K562 (cell line): Measurements from ENCODE around the gene CCSAP. TPM values are rescaled to one million over a fixed set of nuclear protein-coding genes. Genes with fewer than 3 reads are reported as not detected.
A peak's percentile ranks its signal among the peaks of the same experiment; 100 is the strongest.

Experiments
- ATAC-seq: fragments of 200-7000 bp; cut with Tn5 transposase; 3 replicates; pipeline ENCODE4 v1.9.1; 2020; ENCODE audit warnings: moderate library complexity
- BruUV-seq: library from RNA; stranded (reverse); fragments of 400-500 nt; replicated peaks from 2 replicates; lab custom pipeline; 2021; lab: Mats Ljungman, UMichigan
- CTCF ChIA-PET: fragments of 300-600 bp; formaldehyde crosslinking; extraction: SDS; loops from one replicate; lab custom pipeline; 2021; ENCODE audit warnings: low intra/inter-chr PET ratio; lab: Yijun Ruan, JAX
- POLR2A ChIA-PET: fragments of 300-600, 350-650 bp; sonication (Branson Sonifier 250); formaldehyde crosslinking; extraction: SDS; loops from one replicate; lab custom pipeline; 2021; ENCODE audit warnings: antibody characterized with exemption, inconsistent platforms; lab: Yijun Ruan, JAX
- DNase-seq, 4 experiments: peaks; one replicate each; pipeline versions ENCODE4 v3.0.0 to v3.0.0-alpha.2; 2011 to 2018; ENCODE audit warnings: low spot score in 3 of 4, mixed read lengths in 3 of 4; ENCODE audit errors: extremely low read depth in 1 of 4
- FAIRE-seq: peaks from 2 replicates; lab custom pipeline; 2011; peaks lifted over from hg19 to GRCh38; lab: Jason Lieb, UNC
- H2AFZ ChIP-seq: 2 replicates; pipeline ENCODE4 v1.6.0; 2011; ENCODE audit warnings: low read depth, low read length, control low read depth, inconsistent platforms
- H3K27ac ChIP-seq: fragments of 200-600 bp; 3 replicates; pipeline ENCODE4 v1.8.0; 2011; ENCODE audit warnings: low read depth, mild to moderate bottlenecking, control low read depth, inconsistent platforms, low read length, moderate library complexity, mixed read lengths; ENCODE audit errors: extremely low read depth
- H3K27me3 ChIP-seq, 2 experiments: fragments of 300-600 bp in 1 of 2; 2 replicates in 1 of 2; 3 replicates in 1 of 2; pipeline versions ENCODE4 v1.6.0 to v1.8.0; 2011; ENCODE audit warnings: inconsistent platforms in 2 of 2, low read length in 2 of 2, mild to moderate bottlenecking in 1 of 2, mixed read lengths in 1 of 2, moderate library complexity in 1 of 2; ENCODE audit not compliant: control insufficient read depth in 2 of 2, insufficient read depth in 2 of 2
- H3K36me3 ChIP-seq: fragments of 300-600 bp; 3 replicates; pipeline ENCODE4 v1.8.0; 2011; ENCODE audit warnings: mild to moderate bottlenecking, low read length, inconsistent platforms; ENCODE audit not compliant: control insufficient read depth, insufficient read depth
- H3K4me1 ChIP-seq, 2 experiments: fragments of 200-600 bp in 1 of 2; replicated peaks in 1 of 2; 2 replicates in 1 of 2; 3 replicates in 1 of 2; pipeline versions ENCODE4 v1.5.1 to v1.8.0; 2011; ENCODE audit warnings: inconsistent platforms in 2 of 2, low read length in 2 of 2, mild to moderate bottlenecking in 1 of 2, mixed read lengths in 1 of 2, moderate library complexity in 1 of 2; ENCODE audit not compliant: control insufficient read depth in 2 of 2, insufficient read depth in 2 of 2
- H3K4me2 ChIP-seq: 2 replicates; pipeline ENCODE4 v1.6.1; 2011; ENCODE audit warnings: low read length, control low read depth, inconsistent platforms, mixed read lengths; ENCODE audit not compliant: insufficient read depth
- H3K4me3 ChIP-seq: fragments of 200-600 bp; sonication (generic), shearing (Covaris generic); 2 replicates; pipeline ENCODE4 v1.5.1; 2016; ENCODE audit warnings: control low read depth, inconsistent platforms
- H3K79me2 ChIP-seq: fragments of 200-600 bp; 3 replicates; pipeline ENCODE4 v1.8.0; 2011; ENCODE audit warnings: low read length, inconsistent platforms; ENCODE audit not compliant: control insufficient read depth, insufficient read depth
- H3K9ac ChIP-seq, 2 experiments: 2 replicates each; pipeline versions ENCODE4 v1.6.0 to v1.6.1; 2011; ENCODE audit warnings: low read depth in 2 of 2, low read length in 2 of 2, control low read depth in 1 of 2, inconsistent platforms in 1 of 2, mild to moderate bottlenecking in 1 of 2, mixed read lengths in 1 of 2; ENCODE audit not compliant: insufficient read depth in 1 of 2
- H3K9me1 ChIP-seq: one replicate; pipeline ENCODE4 v1.6.0; 2011; ENCODE audit warnings: inconsistent platforms, mild to moderate bottlenecking, low read length, moderate library complexity; ENCODE audit not compliant: control insufficient read depth, insufficient read depth
- H3K9me3 ChIP-seq: replicated peaks from 2 replicates; pipeline ENCODE4 v1.5.1; 2011; ENCODE audit warnings: low read depth, low read length, inconsistent platforms; ENCODE audit not compliant: control insufficient read depth, insufficient read depth
- H4K20me1 ChIP-seq: replicated peaks from 2 replicates; pipeline ENCODE4 v1.6.1; 2011; ENCODE audit warnings: low read length, inconsistent platforms, mixed read lengths; ENCODE audit not compliant: control insufficient read depth, insufficient read depth
- ATF1 ChIP-seq, 2 experiments: fragments of 450-650 bp in 1 of 2; IDR thresholded peaks; 2 replicates each; pipeline ENCODE4 v1.6.1; 2016; ENCODE audit warnings: missing compliant biosample characterization in 1 of 2, missing genetic modification characterization in 1 of 2
- BMI1 ChIP-seq: fragments of 150-350 bp; IDR thresholded peaks from 2 replicates; pipeline ENCODE4 v1.6.1; 2014; ENCODE audit warnings: low read length
- CBFA2T3 ChIP-seq: fragments of 450-650 bp; IDR thresholded peaks from 2 replicates; pipeline ENCODE4 v1.6.1; 2017
- CBX2 ChIP-seq: fragments of 200-600 bp; sonication (generic); IDR thresholded peaks from one replicate; pipeline ENCODE4 v1.6.1; 2012; ENCODE audit warnings: mild to moderate bottlenecking, low read length, inconsistent platforms; ENCODE audit not compliant: insufficient read depth, poor library complexity, severe bottlenecking
- KLF6 ChIP-seq: fragments of 250-450 bp; sonication (Bioruptor Pico); IDR thresholded peaks from 2 replicates; pipeline ENCODE4 v1.4.0; 2020; ENCODE audit warnings: mild to moderate bottlenecking, moderate library complexity, borderline replicate concordance
- PCBP2 ChIP-seq: fragments of 200-400 bp; formaldehyde crosslinking; IDR thresholded peaks from 2 replicates; pipeline ENCODE4 v1.6.1; 2018; ENCODE audit warnings: low read length, low read depth, mild to moderate bottlenecking, moderate library complexity; ENCODE audit not compliant: poor library complexity, severe bottlenecking
- RBFOX2 ChIP-seq: fragments of 200-400 bp; formaldehyde crosslinking; IDR thresholded peaks from 2 replicates; pipeline ENCODE4 v1.6.1; 2017; ENCODE audit warnings: low read depth, mild to moderate bottlenecking, low read length, moderate library complexity
- RBM22 ChIP-seq: fragments of 200-400 bp; formaldehyde crosslinking; IDR thresholded peaks from 2 replicates; pipeline ENCODE4 v1.6.1; 2018; ENCODE audit warnings: low read length, low read depth; ENCODE audit not compliant: poor library complexity, severe bottlenecking
- TFE3 ChIP-seq: fragments of 450-650 bp; formaldehyde crosslinking; IDR thresholded peaks from 2 replicates; pipeline ENCODE4 v1.4.0; 2020; ENCODE audit warnings: mild to moderate bottlenecking, mixed read lengths
- ZBTB11 ChIP-seq, 3 experiments: fragments of 200-800 bp in 1 of 3; fragments of 250-450 bp in 1 of 3; fragments of 450-650 bp in 1 of 3; sonication (Bioruptor Pico) in 1 of 3; sonication (Bioruptor generic) in 1 of 3; formaldehyde crosslinking in 1 of 3; IDR thresholded peaks; 2 replicates each; pipeline versions ENCODE4 v1.6.1 to v1.8.0; 2016 to 2022; ENCODE audit warnings: mild to moderate bottlenecking in 2 of 3, missing genetic modification characterization in 2 of 3, missing compliant biosample characterization in 1 of 3, moderate library complexity in 1 of 3
- ZNF347 ChIP-seq: fragments of 450-650 bp; formaldehyde crosslinking; IDR thresholded peaks from 2 replicates; pipeline ENCODE4 v1.4.0; 2020; ENCODE audit warnings: low read depth, mild to moderate bottlenecking, moderate library complexity
- WGBS: fragments of 100-300 bp; shearing (Covaris generic); methylation state at CpG from one replicate; pipeline ENCODE4 v1.1.6; 2016; ENCODE audit warnings: low coverage, mixed read lengths; ENCODE audit not compliant: insufficient coverage; ENCODE audit errors: missing lambda C conversion rate; 5-methylcytosine and 5-hydroxymethylcytosine counted together
- in situ Hi-C: fragments of 300-500 bp; cut with MboI; formaldehyde crosslinking; loops from 4 replicates; pipeline ENCODE4 v1.15.0; 2018; ENCODE audit warnings: inconsistent platforms, mixed read lengths
- intact Hi-C: fragments of 100-400 bp; cut with micrococcal nuclease; formaldehyde crosslinking; loops from 2 replicates; pipeline ENCODE4 v1.14.2; 2022
- polyA plus RNA-seq, 8 experiments: library from polyadenylated mRNA; depleted of rRNA in 4 of 8; stranded (reverse) in 5 of 8; unstranded in 3 of 8; fragments of >200 nt; fragmentation: Nextera tagmentation in 2 of 8; fragmentation: Illumina TruSeq in 1 of 8; extraction: Ambion mirVana in 2 of 8; extraction: Trizol in 1 of 8; gene quantifications; 2 replicates each; pipeline versions ENCODE4 v1.2.1 to v1.2.3, GENCODE V29; 2011 to 2014; ENCODE audit warnings: inconsistent platforms in 1 of 8, missing spikeins in 1 of 8
- total RNA-seq, 7 experiments: library from RNA; depleted of rRNA in 6 of 7; stranded (reverse); fragments of >200 nt in 6 of 7; fragmentation: Illumina TruSeq in 2 of 7; extraction: Trizol in 2 of 7; gene quantifications; 2 replicates each; pipeline versions ENCODE4 v1.2.1 to v1.2.3, GENCODE V29; 2011 to 2021; ENCODE audit warnings: low replicate concordance in 1 of 7

Gene CCSAP
- total and polyA plus RNA-seq, 9 of the 15 experiments (the other 6 are each of a cell fraction or from before 2014, with no cell fraction given), result 3.6 to 15.9 (median 9.5) TPM

- no peak for FAIRE-seq
- BruUV-seq, result no TSS peak
- TF ChIP-seq PCBP2, result no peak
- TF ChIP-seq ATF1 (CRISPR knock-in tag; IDR thresholded peaks at IDR 0.05), result no peak
- no peak for TF ChIP-seq ATF1 (tag; IDR thresholded peaks at IDR 0.05)
- no peak for TF ChIP-seq ZBTB11 (CRISPR knock-in tag; IDR thresholded peaks at IDR 0.05)
- TF ChIP-seq KLF6 (CRISPR knock-in tag), result no peak
- peak; percentile 17; the same call in 1 of the 2 replicates for TF ChIP-seq BMI1
- no peak for TF ChIP-seq ZNF347 (CRISPR knock-in tag)
- no peak for TF ChIP-seq RBFOX2
- peak; percentile 94 for TF ChIP-seq CBX2
- no peak for TF ChIP-seq RBM22
- no peak for TF ChIP-seq TFE3
- no peak for TF ChIP-seq CBFA2T3
These were observed 42.0 kb upstream of the CCSAP start for GRCh38 chr1:229384822-229385221.

More at GRCh38 chr1:229384822-229385221, 42.0 kb upstream of the CCSAP start:
- ChIA-PET POLR2A (no interaction called here), CTCF (no interaction called here)
- DNase-seq (no peak), ATAC-seq (no peak)
- Histone ChIP-seq H3K9ac (no peak overlapping the region), H2AFZ (no peak overlapping the region), H3K27ac (no peak overlapping the region), H3K27me3 (peaks cover 64 to 70% of the 10 kb centered on the region in 2 experiments), H3K4me2 (no peak overlapping the region), H3K9me1 (no peaks in the 10 kb centered on the region), H3K9me3 (no peaks in the 10 kb centered on the region), H3K79me2 (no peaks in the 10 kb centered on the region), H4K20me1 (no peaks in the 10 kb centered on the region; the same call in 1 of the 2 replicates), H3K4me3 (no peak overlapping the region), H3K36me3 (no peaks in the 10 kb centered on the region), H3K4me1 (no peaks in the 10 kb centered on the region)
- intact Hi-C loops, result loop anchor here (5.0 kb wide), 1 partner anchor 128 kb away; no protein-coding TSS in a partner anchor
- in situ Hi-C loops, result no loop called here
- WGBS, result 1% methylated on average over 7 of the region's 7 CpGs
